A172 (cell line): ENCODE measurements around the gene TSN. TPM values are rescaled to one million over a fixed set of nuclear protein-coding genes. Genes with fewer than 3 reads are reported as not detected.
"Not testable (repeated sequence)": the region's sequence is repeated elsewhere in the genome, so short reads cannot be mapped to it uniquely, and the experiment has no call there.

Source experiments
- DNase-seq: peaks from one replicate; pipeline ENCODE4 v3.0.0-alpha.2; 2015; ENCODE audit warnings: low spot score
- total RNA-seq: library from RNA; depleted of rRNA; stranded (reverse); fragments of >200 nt; shearing (Covaris generic); gene quantifications from 2 replicates; pipeline ENCODE4 v1.2.3, GENCODE V29; 2014; rRNA removed

TSN gene
- total RNA-seq, 1 experiment from 2014 or later = 144 TPM

GRCh38 chr2:121801916-121802315 lies 46.5 kb downstream of the TSN start:
- DNase-seq = no peak

DNA sequence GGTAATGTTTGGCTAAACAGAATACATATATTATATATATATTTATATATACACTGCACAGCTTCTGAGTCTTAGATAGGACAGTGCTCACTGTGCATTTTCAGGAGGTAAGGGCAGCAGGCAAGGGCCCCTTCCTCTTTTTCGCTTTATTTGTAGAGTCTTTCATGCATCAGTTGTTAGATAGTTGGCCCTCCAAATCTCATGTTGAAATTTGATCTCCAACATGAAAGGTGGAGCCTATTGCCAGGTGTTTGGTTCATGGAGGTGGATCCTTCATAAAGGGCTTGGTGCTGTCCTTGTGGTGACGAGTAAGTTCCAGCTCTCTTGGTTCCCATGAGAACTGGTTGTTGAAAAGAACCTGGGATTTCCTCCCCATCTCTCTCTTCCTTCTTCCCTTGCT lies 48.1 kb downstream of the TSN start:
- no peak for DNase-seq

DNA sequence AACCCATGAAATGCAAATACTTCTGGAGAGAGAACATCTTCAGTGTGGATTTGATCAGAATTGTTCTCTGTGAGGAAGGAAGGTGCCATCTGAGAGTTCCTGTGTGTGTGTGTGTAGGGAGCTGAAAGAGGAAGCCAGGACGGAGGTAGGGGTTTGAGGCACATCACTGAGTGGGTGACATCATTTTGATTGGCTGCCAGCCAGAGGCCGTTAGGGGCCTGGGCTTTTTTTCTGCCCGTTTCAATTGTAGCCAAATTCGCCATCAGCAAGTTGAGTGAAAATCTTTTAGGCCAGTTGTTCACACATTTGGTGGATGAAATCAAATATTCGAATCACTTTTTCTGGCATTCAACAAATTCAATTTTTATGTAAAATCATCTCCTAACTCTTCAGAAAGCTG lies 48.9 kb downstream of the TSN start:
- peak; percentile 24 for DNase-seq

DNA sequence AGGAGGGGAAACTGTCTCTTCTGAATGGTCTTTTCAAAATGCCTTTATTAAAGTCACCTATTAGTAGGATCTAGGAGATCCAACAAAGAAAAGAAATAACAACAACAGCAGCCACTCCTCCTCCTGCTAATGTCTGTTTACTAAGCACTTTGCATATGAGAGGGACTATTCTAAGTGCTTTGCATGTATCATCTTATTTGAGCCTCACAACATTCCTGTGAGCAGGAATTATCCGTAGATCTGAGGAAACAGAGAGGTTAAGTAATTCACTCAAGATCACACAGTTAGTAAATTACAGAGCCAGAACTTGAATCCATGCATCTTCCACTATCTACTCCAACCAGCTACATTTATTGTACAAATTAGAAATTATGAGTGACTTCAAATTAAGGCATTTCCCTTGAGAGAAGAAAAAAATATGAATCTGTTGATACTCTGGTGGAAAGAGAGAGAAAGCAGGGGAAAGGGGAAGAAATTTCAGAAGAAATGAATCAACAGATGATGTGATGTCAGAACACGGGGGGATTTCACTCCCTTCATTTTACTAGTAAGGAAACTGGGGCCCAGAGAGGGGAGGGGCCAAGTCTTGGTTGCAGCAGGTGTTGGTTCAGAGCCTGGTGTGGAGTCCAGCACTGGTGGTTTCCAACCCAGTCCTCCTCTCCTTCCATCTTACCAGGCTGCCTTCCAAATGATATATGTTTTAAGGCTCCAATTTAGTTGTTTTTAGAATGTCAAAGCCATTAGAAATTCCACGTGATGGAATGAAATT lies 49.7 kb downstream of the TSN start:
- DNase-seq = no peak

- DNase-seq = no peak
These were observed 50.3 kb downstream of the TSN start for GRCh38 chr2:121805766-121806143.

GRCh38 chr2:121807771-121808170 lies 52.3 kb downstream of the TSN start:
- DNase-seq = not testable (repeated sequence)

DNA sequence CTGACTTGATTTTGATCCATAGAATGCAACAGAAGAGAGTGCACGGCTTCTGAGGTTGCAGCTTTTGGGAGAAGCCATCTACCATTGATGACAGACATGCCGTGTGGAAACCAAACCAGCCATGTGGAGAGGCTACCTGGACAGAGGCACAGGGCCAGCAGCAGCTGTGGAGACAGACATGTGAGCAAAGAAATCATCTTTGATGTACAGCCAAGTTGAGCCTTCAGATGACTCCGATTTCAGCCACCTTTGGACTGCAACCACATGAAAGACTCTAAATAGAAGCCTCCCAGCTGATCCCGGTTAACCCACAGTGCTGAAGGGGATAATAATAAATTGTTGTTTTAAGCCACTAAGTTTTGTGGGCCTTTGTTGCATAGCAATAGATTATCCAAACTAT lies 54.2 kb downstream of the TSN start:
- no peak for DNase-seq

- DNase-seq = peak; percentile 75
These were observed 55.8 kb downstream of the TSN start for GRCh38 chr2:121810959-121811853.

- not testable (repeated sequence) for DNase-seq
These were observed 57.6 kb downstream of the TSN start for GRCh38 chr2:121813083-121813482.

DNA sequence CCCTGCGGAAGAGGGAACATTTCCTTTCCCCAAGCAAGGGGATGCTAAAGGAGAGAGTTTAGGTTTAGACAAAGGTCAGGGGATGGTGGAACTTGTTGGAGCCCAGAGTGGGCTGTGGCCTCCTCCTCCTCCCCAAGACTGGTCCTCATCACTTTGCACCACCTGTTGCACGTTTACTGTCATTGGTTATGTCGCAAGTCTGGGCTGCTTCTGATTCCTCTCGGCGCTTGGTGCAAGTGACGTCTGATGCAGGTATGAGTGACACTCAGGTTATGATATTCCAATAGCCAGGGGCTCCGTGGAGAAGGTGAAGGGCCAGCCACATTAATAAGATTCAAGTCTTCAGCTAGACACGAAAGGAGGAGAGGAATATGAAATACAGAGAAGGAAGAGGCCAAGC lies 59.8 kb downstream of the TSN start:
- no peak for DNase-seq

DNA sequence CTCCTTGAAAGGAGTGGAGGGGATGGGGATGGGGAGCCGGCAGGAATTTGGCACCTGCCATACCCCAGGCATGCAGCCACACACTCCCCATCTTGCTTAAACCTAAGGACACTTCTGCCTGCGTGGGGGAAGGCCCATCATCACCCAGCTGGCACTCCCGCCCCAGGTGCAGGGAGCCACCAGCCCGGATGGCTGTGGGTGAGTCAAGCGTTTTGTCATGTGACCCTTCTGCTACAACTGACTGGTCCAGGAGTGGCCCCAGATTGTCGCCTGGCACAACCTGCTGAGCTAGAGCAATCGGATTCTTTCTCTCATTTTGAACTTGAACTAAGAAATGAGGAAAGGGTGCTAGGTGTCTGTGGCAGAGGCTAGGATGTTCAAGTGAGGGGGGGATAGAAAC lies 61.3 kb downstream of the TSN start:
- DNase-seq = no peak

DNA sequence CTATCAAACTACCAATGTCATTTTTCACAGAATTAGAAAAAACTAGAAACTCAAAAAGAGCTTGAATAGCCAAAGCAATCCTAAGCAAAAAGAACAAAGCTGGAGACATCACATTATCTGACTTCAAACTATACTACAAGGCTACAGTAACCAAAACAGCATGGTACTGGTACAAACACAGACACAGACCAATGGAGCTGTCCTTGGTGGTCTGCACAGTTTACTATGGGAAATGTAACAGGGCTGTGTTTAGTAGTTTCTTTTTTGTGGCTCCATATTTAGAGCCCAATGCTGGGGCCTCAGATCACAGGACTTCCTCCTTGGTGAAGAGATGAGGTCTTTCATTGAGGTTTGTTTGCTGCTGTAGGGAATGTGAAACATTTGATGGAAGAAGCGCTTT lies 61.9 kb downstream of the TSN start:
- DNase-seq = not testable (repeated sequence)

Other genes with a start within 250 kb of the TSN start
- gene RNU4ATAC, start 224.8 kb upstream of the TSN start, total RNA-seq = under 0.01 TPM in 1 of 2 replicates, not detected in the other
- 36.6 and 40.6 TPM in 2 replicates for gene CLASP1, start 106.2 kb upstream of the TSN start, total RNA-seq
- gene NIFK, start 18.8 kb upstream of the TSN start, total RNA-seq = 83.4 and 147 TPM in 2 replicates